Non-pigmented ciliary epithelial cell (primary cell): ENCODE results near the gene PLEKHM1.
A peak's percentile ranks its signal among the peaks of the same experiment; 100 is the strongest.

Source experiments
- DNase-seq: peaks from one replicate; pipeline ENCODE4 v3.0.0-alpha.2; 2010; ENCODE audit warnings: low read depth

The PLEKHM1 gene

DNA sequence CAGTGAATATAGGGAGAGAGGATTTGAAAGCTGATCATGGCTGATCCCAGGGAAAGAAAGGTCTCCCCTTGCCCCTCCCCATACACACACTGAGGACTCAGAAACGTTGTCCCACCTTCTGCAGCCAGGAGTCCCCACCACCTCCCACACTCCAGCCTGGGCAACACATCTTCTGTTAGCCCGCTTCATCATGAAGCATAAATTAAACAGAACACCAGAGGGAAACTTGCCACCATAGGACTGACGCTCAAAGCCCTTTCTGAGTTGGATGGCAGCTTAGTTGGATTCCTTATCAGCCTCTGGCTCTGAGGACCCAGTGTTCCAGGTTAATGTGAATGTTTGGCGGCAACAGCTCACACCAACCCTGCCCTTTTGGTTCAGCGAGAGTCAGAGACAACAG, 91.7 kb downstream of the PLEKHM1 start:
- no peak for DNase-seq

DNA sequence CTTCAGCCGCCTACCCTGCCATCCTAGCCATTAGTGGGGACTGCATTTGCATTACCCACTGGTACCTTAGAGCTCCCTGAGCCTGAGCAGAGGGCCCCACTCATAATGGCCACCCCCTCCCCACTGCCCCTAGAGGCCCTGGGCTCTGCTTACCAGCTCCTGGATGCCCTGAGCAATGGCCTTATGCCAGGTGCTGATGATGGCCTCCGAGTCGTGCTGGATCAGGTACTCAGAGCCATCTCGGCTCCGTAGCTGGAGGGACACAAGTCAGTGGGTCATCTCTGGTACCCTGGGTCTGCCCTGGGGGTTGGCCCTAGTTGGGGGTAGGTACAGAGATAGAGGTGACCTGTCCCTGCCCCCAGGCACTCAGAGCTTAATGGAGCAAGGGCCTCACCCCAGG, 92.7 kb downstream of the PLEKHM1 start:
- no peak for DNase-seq

DNA sequence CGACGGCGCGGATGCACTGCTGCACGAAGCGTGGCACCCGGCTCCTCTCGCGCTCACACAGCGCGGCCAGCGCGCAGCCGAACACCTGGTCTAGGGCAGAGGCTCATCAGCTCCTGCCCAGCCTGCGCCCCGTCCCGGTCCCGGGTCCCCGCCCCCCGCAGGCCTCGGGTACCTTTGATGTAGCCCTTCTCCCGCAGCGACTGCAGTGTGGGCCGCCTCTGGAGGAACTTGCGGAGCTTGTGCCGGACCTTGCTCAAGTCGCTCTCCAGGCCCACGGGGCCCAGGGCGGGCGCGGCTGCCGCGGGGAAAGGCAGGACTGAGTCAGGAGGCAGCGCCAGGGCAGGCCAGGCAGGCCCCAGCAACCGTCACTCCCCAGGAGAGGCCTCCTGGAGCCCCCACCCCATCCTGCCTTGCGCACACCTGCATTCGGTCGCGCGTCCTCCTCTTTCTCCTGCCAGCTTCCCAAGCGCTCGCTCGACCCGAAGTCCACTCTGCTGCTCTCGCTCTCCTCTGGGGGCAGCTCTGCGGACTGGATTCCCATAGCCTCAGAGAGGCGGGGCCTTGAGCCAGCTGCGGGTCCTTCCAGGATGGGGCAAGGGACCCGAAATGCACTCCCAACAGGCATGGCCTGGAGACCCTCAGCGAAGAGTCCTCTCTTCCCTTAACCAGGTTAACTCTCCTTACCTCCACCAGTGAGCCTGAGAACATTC, 93.9 kb downstream of the PLEKHM1 start:
- DNase-seq, result no peak

DNA sequence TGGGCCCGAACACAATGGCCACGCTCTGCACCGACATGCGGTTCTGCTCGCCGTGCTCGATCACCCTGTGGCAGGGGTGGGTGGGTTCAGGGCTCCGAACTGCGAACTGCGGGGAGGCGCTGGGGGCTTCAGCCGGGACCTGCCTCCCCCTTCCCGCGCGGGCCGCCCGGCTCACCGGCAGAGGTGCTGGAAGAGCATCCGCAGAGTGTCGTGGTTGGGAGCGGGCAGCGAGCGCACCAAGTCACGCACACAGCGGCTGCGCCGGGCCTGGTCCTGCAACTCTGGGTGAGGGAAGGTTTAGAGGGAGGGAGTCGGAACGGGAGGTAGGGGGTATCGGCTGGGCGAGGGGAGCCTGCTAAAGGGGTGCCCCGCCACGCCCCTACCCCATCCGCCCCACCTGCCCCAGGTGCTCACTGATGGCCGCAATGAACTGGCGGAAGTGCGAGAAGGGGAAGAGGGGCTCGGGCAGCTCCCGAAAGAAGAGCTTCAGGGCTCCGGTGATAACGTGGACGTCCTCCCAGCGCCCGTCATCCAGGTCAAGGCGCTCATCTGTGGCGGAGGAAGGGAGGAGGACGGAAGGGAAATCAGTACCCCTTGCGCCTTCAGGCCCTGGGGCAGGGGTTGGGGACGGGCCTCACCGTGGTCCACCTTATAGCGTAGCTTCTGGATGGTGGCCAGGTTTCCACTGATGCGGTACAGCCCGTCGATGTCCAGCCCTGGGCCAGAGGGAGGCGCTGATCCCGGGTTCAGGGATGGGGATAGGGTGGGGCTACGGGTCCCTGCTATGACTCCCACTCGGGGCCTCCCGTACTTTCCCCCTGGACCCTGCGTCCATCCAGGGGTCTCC, 94.7 kb downstream of the PLEKHM1 start:
- no peak for DNase-seq

DNA sequence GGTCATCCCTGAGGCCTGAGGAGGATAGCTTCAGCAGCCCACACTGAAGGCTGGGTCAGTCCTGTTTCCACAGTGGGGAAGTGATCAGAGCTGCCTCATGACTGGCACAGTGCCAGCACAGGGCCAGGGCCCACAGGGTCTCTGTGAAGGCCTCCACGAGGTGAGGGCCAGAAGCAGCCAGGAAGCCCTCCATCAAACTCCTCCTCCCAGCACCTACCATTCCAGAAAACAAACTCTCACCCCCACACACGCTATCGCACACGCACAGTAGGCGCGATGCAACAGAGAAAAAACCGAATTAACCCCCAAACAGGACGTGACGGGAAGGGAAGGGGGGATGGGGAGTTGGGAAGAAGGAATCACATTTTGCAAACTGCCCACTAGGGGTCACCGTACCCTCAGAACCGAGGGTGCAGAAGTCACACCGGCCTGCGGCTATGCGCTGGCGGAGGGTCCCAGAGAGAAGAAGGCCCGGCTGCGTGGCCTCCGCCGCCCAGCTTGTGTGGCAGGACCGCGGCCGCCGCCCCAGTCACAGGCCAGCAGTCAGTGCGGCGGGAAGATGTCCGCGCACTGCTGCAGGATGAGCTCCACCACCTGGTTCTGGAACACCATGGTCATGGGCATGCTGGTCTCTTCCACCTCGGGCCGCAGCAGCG, 95.5 kb downstream of the PLEKHM1 start:
- DNase-seq, result peak; percentile 55

DNA sequence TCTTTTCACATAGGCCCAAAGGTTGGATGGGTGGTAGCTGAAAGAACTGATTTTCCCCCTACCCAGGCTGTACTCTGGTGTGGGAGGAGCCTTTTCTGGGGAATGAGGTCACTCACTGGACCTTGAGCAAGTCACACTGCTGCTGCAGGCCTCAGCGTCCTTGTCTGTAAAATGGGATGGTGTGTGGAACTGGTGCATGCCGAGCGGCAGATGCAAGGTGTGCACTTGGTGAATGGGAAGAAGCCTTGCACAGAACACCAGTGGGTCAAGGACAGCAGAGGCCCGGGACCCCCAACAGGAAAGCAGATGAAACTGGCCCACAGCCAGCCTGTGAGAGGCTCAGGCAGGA, 96.0 kb downstream of the PLEKHM1 start:
- no peak for DNase-seq

DNA sequence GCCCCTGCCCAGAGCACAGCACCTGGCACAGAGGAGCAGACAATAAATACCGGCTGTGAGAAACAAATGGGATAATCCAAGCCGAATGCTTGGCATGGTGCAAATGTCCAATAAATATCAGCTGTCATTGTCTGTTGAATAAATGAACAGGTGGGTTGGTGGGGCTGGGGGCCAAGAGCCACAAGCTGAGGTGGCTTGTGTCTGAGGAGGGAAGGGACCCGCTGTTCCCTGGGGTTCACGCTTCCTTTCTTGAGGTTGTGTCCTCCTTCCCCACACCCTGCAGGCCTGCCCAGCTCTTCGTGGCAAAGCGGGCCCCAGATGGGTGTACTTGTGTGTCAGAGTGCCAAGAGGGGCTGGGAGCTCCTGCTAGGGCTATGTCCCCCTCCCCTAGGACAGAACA, 96.4 kb downstream of the PLEKHM1 start:
- DNase-seq, result no peak

DNA sequence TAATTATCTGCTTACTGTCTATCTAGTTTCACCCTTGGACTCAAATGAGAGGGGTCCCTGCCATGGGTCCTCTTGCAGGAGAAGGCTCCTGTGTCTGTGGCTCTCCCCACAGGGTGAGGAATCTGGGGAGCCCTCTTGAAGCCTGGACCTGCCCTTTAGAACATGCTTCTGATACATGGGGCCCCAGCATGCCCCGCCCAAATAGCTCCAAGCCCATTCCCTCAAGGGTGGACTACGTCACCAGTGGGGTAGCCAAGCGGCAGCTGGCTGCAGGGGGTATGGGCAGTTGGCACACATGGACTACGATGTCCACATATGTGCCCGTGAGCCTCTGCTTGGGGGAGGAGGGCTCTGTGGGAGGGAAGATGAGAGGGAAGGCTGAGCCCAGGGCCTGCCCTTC, 97.1 kb downstream of the PLEKHM1 start:
- DNase-seq, result no peak

DNA sequence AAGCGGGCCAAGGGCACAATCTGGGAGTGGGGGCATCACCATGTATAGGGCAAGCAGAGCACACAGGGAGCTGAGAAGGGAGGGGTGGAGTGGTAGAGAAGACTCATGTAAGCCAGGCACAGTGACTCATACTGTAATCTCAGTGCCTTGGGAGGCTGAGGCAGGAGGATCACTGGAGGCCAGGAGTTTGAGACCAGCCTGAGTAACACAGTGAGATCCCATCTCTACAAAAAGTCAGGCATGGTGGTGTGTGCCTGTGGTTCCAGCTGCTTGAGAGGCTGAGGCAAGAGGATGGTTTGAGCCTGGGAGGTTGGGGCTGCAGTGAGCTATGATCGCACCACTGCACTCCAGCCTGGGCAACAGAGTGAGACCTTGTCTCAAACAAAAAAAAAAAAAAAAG, 98.6 kb downstream of the PLEKHM1 start:
- no peak for DNase-seq

DNA sequence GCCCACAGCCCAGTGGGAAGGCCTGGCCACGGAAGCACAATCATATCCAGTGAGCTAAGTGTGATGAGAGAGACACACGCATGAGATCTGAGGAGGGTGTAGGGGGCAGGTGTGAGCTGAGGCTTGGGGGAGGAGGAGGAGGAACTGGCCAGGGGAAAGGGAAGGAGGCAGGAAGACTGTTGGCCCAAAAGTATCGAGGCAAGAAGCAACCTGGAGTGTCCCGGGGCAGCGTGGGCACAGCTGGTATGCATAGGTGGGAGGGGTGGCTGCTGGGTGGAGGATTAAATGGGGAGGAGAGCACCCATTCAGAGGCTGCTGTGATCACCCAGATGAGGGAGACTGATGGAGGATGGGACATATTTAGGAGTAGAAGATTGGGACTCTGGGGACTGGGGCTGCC, 99.2 kb downstream of the PLEKHM1 start:
- DNase-seq, result no peak

DNA sequence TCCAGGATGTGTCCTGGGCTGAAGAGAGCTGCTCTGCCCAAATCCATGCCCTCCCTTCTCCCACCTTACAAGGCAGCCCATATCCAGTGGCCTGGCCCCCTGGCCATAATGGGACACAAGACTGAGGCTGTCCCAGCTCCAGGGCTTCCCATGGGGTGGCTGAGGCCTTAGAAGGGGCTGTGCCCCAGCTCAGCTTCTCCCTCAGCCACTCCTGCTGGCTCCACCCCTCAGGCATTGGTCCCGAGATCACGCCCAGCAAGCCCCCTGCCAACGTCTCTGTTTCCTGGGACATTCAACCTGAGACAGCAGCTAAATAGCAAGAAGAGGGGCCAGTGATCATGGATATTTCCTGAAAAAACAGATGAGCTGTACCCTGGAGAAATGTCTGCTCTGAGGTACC, 101.2 kb downstream of the PLEKHM1 start:
- DNase-seq, result no peak

DNA sequence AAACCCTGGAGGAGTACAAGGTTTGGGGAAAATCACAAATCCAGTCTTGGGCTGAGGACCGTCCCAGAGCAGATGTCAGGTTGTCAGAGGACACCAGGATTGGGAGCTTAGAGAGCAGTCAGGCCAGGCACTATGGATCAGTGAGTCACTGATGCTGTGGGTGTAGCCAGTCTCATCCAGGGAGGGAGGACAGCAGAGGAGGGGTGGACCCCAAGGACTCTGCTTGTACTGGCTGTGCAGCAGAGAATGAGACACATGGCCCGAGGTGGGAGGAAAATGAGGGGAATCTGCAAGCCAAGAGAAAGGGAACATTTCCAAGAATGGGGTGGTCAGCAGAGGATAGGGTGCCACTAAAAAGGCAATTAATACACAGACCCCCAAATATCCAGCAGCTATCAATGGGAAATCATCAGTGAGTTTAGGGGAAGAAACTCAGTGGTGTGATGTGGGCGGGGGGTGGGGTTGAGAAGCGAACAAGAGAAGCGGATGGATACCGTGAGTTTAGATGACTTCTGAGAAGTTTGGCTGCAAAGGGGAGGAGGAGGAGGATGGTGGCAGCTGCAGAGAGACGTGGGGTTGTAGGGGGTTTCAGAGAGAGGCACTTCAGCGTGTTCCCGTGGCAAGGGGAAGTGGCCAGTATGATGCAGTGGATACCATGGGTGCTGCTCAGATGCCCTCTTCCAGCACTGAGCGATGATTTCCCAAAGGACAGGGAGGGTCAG, 101.8 kb downstream of the PLEKHM1 start:
- DNase-seq, result peak; percentile 18

DNA sequence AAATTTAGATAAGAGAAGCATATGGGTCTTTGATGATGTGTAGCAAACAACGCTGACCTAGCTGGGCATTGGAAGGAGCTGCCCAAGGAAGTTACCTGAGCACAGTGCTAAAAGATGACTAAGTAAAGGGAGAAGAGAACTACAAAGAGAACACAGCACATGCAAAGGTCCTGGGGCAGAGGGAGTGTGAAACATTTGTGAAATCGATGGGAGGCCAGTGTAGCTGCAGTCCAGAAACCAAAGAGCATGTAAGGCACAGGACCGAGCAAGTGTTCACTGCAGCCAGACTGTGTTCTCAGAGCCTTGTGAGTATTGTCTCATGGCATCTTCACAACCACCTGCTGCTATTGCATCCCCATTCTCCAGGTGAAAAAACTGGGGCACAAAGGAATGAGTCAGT, 102.8 kb downstream of the PLEKHM1 start:
- no peak for DNase-seq

DNA sequence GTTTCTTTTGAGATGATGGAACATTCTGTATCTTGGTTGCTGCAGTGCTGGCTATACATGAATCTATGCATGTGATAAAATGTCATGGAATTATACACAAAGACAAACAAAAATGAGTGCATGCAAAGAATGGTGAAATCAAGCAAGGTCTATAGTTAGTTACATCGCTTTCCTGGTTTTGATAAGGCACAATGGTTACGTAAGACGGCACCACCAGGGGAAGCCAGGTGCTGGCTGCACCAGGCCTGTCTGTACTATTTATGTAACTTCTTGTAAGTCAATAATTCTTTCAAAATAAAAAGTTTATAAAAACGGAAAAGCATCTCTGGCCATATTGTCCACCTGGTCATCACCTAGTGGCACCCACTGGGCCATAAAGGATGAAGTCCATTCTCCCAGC, 104.3 kb downstream of the PLEKHM1 start:
- DNase-seq, result no peak
